HEK293T (cell line): ENCODE results near the gene NTNG2.
A peak's percentile ranks its signal among the peaks of the same experiment; 100 is the strongest.
"Not testable (repeated sequence)": the region's sequence is repeated elsewhere in the genome, so short reads cannot be mapped to it uniquely, and the experiment has no call there.

Experiments
- CTCF ChIA-PET: fragments of 350-600 bp; formaldehyde crosslinking; extraction: SDS; loops from one replicate; lab custom pipeline; 2021; ENCODE audit warnings: antibody characterized with exemption, inconsistent platforms; lab: Yijun Ruan, JAX
- POLR2A ChIA-PET: fragments of 350-600 bp; formaldehyde crosslinking; extraction: SDS; loops from one replicate; lab custom pipeline; 2020; ENCODE audit warnings: antibody characterized with exemption, inconsistent platforms; lab: Yijun Ruan, JAX
- DNase-seq: peaks from one replicate; pipeline ENCODE4 v3.0.0; 2012; ENCODE audit warnings: mixed read lengths; ENCODE audit errors: extremely low spot score
- ARNT ChIP-seq: fragments of 450-650 bp; IDR thresholded peaks from 2 replicates; pipeline ENCODE4 v1.6.1; 2017; ENCODE audit warnings: mild to moderate bottlenecking
- BHLHE40 ChIP-seq: fragments of 450-650 bp; IDR thresholded peaks from 2 replicates; pipeline ENCODE4 v1.6.1; 2016; ENCODE audit warnings: mild to moderate bottlenecking, moderate library complexity, borderline replicate concordance
- CTBP1 ChIP-seq: fragments of 450-650 bp; IDR thresholded peaks from 2 replicates; pipeline ENCODE4 v1.6.1; 2016; ENCODE audit warnings: borderline replicate concordance
- ELF4 ChIP-seq: fragments of 450-650 bp; IDR thresholded peaks from 2 replicates; pipeline ENCODE4 v1.6.1; 2017; ENCODE audit warnings: antibody characterized with exemption
- FOXA1 ChIP-seq: fragments of 450-650 bp; IDR thresholded peaks from 2 replicates; pipeline ENCODE4 v1.6.1; 2016; ENCODE audit warnings: mild to moderate bottlenecking
- FOXK2 ChIP-seq: fragments of 450-650 bp; IDR thresholded peaks from 2 replicates; pipeline ENCODE4 v1.6.1; 2016; ENCODE audit warnings: mild to moderate bottlenecking
- FOXM1 ChIP-seq: fragments of 450-650 bp; IDR thresholded peaks from 2 replicates; pipeline ENCODE4 v1.6.1; 2017; ENCODE audit warnings: mild to moderate bottlenecking, borderline replicate concordance
- HDGF ChIP-seq: fragments of 450-650 bp; IDR thresholded peaks from 2 replicates; pipeline ENCODE4 v1.6.1; 2017; ENCODE audit warnings: antibody characterized with exemption, borderline replicate concordance
- L3MBTL2 ChIP-seq: fragments of 450-650 bp; conservative IDR thresholded peaks from 2 replicates; pipeline ENCODE4 v1.6.1; 2016; ENCODE audit warnings: mild to moderate bottlenecking
- LEF1 ChIP-seq: fragments of 450-650 bp; IDR thresholded peaks from 2 replicates; pipeline ENCODE4 v1.6.1; 2017; ENCODE audit warnings: mild to moderate bottlenecking, borderline replicate concordance
- NFRKB ChIP-seq: fragments of 450-650 bp; IDR thresholded peaks from 2 replicates; pipeline ENCODE4 v1.6.1; 2016; ENCODE audit warnings: mild to moderate bottlenecking, moderate library complexity
- PKNOX1 ChIP-seq: fragments of 450-650 bp; IDR thresholded peaks from 2 replicates; pipeline ENCODE4 v1.6.1; 2016
- SP1 ChIP-seq: fragments of 450-650 bp; IDR thresholded peaks from 2 replicates; pipeline ENCODE4 v1.6.1; 2017
- SUZ12 ChIP-seq: fragments of 450-650 bp; IDR thresholded peaks from 2 replicates; pipeline ENCODE4 v1.6.1; 2016; ENCODE audit warnings: mild to moderate bottlenecking
- TARDBP ChIP-seq: fragments of 450-650 bp; IDR thresholded peaks from 2 replicates; pipeline ENCODE4 v1.6.1; 2016
- ZNF384 ChIP-seq: fragments of 450-650 bp; IDR thresholded peaks from 2 replicates; pipeline ENCODE4 v1.6.1; 2016

The NTNG2 gene

GRCh38 chr9:132268725-132269352, 107.0 kb downstream of the NTNG2 start:
- ChIA-PET POLR2A (no interaction called here), CTCF (interaction anchor here (0.6 to 1.3 kb wide), 6 partner anchors 9 to 550 kb away, joined by 3 to 10 read pairs (median 6); no protein-coding TSS in a partner anchor)
- no peak for TF ChIP-seq ELF4
- no peak for TF ChIP-seq BHLHE40
- no peak for TF ChIP-seq FOXK2
- TF ChIP-seq CTBP1: no peak
- TF ChIP-seq HDGF: no peak
- TF ChIP-seq PKNOX1: no peak
- TF ChIP-seq FOXA1: no peak
- TF ChIP-seq L3MBTL2: no peak
- TF ChIP-seq NFRKB: no peak
- TF ChIP-seq ARNT: no peak
- no peak for TF ChIP-seq SP1
- no peak for TF ChIP-seq LEF1
- no peak for TF ChIP-seq SUZ12
- no peak for TF ChIP-seq FOXM1
- TF ChIP-seq TARDBP: no peak
- DNase-seq: peak; percentile 68

GRCh38 chr9:132269704-132270516, 108.1 kb downstream of the NTNG2 start:
- CTCF ChIA-PET, POLR2A ChIA-PET, DNase-seq: not testable (repeated sequence)

- ChIA-PET CTCF (no interaction called here), POLR2A (no interaction called here)
- no peak for TF ChIP-seq ELF4
- no peak for TF ChIP-seq FOXA1
- no peak for TF ChIP-seq FOXM1
- no peak for TF ChIP-seq ARNT
- no peak for DNase-seq
Observed at GRCh38 chr9:132274861-132275260, 113.0 kb downstream of the NTNG2 start.

GRCh38 chr9:132283165-132283564, 121.3 kb downstream of the NTNG2 start:
- ChIA-PET POLR2A (no interaction called here), CTCF (no interaction called here)
- DNase-seq: no peak
- TF ChIP-seq SUZ12 (no peak), BHLHE40 (no peak), FOXM1 (no peak), LEF1 (no peak), TARDBP (no peak), HDGF (no peak), PKNOX1 (no peak), FOXK2 (no peak), CTBP1 (no peak), ZNF384 (no peak), ARNT (no peak), SP1 (no peak), ELF4 (no peak), NFRKB (no peak), L3MBTL2 (no peak), FOXA1 (no peak)

GRCh38 chr9:132283863-132284262, 122.0 kb downstream of the NTNG2 start:
- TF ChIP-seq L3MBTL2: no peak
- DNase-seq: no peak
- ChIA-PET CTCF (no interaction called here), POLR2A (interaction anchor here (0.9 kb wide), 1 partner anchor 71 kb away, joined by 3 read pairs; the partner anchor contains the start of gene SETX)

GRCh38 chr9:132287256-132287760, 125.5 kb downstream of the NTNG2 start:
- no peak for TF ChIP-seq L3MBTL2
- TF ChIP-seq FOXM1: no peak
- no peak for TF ChIP-seq PKNOX1
- no peak for TF ChIP-seq CTBP1
- TF ChIP-seq ELF4: no peak
- TF ChIP-seq NFRKB: no peak
- no peak for TF ChIP-seq LEF1
- no peak for TF ChIP-seq ZNF384
- TF ChIP-seq SUZ12: no peak
- no peak for TF ChIP-seq SP1
- POLR2A ChIA-PET: no interaction called here
- DNase-seq: no peak
- CTCF ChIA-PET: no interaction called here
